SK-N-SH treated with all-trans-retinoic acid at 6 μM for 48 hours (cell line): ENCODE data around the gene CUBN.

Experiments used
- ATAC-seq: fragments of 200-7000 bp; cut with Tn5 transposase; 3 replicates; pipeline ENCODE4 v1.9.1; 2020; ENCODE audit warnings: mild to moderate bottlenecking, moderate library complexity
- BACH2 ChIP-seq: fragments of 250-450 bp; sonication (Bioruptor Pico); IDR thresholded peaks from 2 replicates; pipeline ENCODE4 v1.9.0; 2021; ENCODE audit warnings: mild to moderate bottlenecking, borderline replicate concordance
- CSDC2 ChIP-seq: fragments of 250-450 bp; sonication (Bioruptor Pico); IDR thresholded peaks from 2 replicates; pipeline ENCODE4 v1.5.0; 2020; ENCODE audit warnings: mild to moderate bottlenecking, moderate library complexity
- ESRRG ChIP-seq: fragments of 250-450 bp; sonication (Bioruptor Pico); IDR thresholded peaks from 2 replicates; pipeline ENCODE4 v1.6.1; 2021; ENCODE audit warnings: mild to moderate bottlenecking
- GLIS3 ChIP-seq: fragments of 250-450 bp; sonication (Bioruptor Pico); IDR thresholded peaks from 2 replicates; pipeline ENCODE4 v1.5.0; 2020; ENCODE audit warnings: mild to moderate bottlenecking, moderate library complexity
- ISL1 ChIP-seq: fragments of 250-450 bp; sonication (Bioruptor Pico); IDR thresholded peaks from 2 replicates; pipeline ENCODE4 v2.1.2; 2022; ENCODE audit warnings: mild to moderate bottlenecking, moderate library complexity
- OSR1 ChIP-seq: fragments of 250-450 bp; sonication (Bioruptor Pico); IDR thresholded peaks from 2 replicates; pipeline ENCODE4 v1.8.0; 2022; ENCODE audit warnings: moderate library complexity, mild to moderate bottlenecking, inconsistent platforms
- PPARA ChIP-seq: fragments of 250-450 bp; sonication (Bioruptor Pico); IDR thresholded peaks from 2 replicates; pipeline ENCODE4 v1.5.0; 2020; ENCODE audit warnings: mild to moderate bottlenecking, borderline replicate concordance
- RARB ChIP-seq: fragments of 250-450 bp; sonication (Bioruptor Pico); IDR thresholded peaks from 2 replicates; pipeline ENCODE4 v1.8.0; 2021; ENCODE audit warnings: mild to moderate bottlenecking, moderate library complexity
- SNAI2 ChIP-seq: fragments of 250-450 bp; sonication (Bioruptor Pico); IDR thresholded peaks from 2 replicates; pipeline ENCODE4 v1.5.0; 2020; ENCODE audit warnings: mild to moderate bottlenecking, moderate library complexity
- TCF4 ChIP-seq: fragments of 250-450 bp; sonication (Bioruptor Pico); IDR thresholded peaks from 2 replicates; pipeline ENCODE4 v1.8.0; 2021; ENCODE audit warnings: mild to moderate bottlenecking, moderate library complexity, borderline replicate concordance
- TOX ChIP-seq: fragments of 250-450 bp; sonication (Bioruptor Pico); IDR thresholded peaks from 2 replicates; pipeline ENCODE4 v1.8.0; 2021; ENCODE audit warnings: mild to moderate bottlenecking, moderate library complexity, borderline replicate concordance
- TSHZ2 ChIP-seq: fragments of 250-450 bp; sonication (Bioruptor Pico); IDR thresholded peaks from 2 replicates; pipeline ENCODE4 v1.5.0; 2020; ENCODE audit warnings: mild to moderate bottlenecking, moderate library complexity
- ZFP3 ChIP-seq: fragments of 250-450 bp; sonication (Bioruptor Pico); IDR thresholded peaks from 2 replicates; pipeline ENCODE4 v1.5.0; 2020; ENCODE audit warnings: mild to moderate bottlenecking, moderate library complexity
- ZFP30 ChIP-seq: fragments of 450-650 bp; formaldehyde crosslinking; IDR thresholded peaks from 2 replicates; pipeline ENCODE4 v1.5.0; 2022; ENCODE audit warnings: mild to moderate bottlenecking, moderate library complexity
- ZNF565 ChIP-seq: fragments of 450-650 bp; formaldehyde crosslinking; conservative IDR thresholded peaks from 2 replicates; pipeline ENCODE4 v1.5.0; 2020; ENCODE audit warnings: low read depth, mild to moderate bottlenecking, moderate library complexity
- ZNF8 ChIP-seq: fragments of 450-650 bp; formaldehyde crosslinking; IDR thresholded peaks from 2 replicates; pipeline ENCODE4 v1.5.0; 2020; ENCODE audit warnings: mild to moderate bottlenecking, moderate library complexity
- TF ChIP-seq, protein P1 (sequence below): fragments of 250-450 bp; sonication (Bioruptor Pico); IDR thresholded peaks from 2 replicates; pipeline ENCODE4 v1.8.0; 2020; ENCODE audit warnings: mild to moderate bottlenecking, moderate library complexity, borderline replicate concordance
- TF ChIP-seq, protein P2 (sequence below): fragments of 250-450 bp; sonication (Bioruptor Pico); IDR thresholded peaks from 2 replicates; pipeline ENCODE4 v1.8.0; 2021; ENCODE audit warnings: low read depth, mild to moderate bottlenecking, moderate library complexity, borderline replicate concordance
- TF ChIP-seq, protein P3 (sequence below): fragments of 250-450 bp; sonication (Bioruptor Pico); IDR thresholded peaks from 2 replicates; pipeline ENCODE4 v1.5.1; 2021; ENCODE audit warnings: mild to moderate bottlenecking, moderate library complexity

CUBN gene

DNA sequence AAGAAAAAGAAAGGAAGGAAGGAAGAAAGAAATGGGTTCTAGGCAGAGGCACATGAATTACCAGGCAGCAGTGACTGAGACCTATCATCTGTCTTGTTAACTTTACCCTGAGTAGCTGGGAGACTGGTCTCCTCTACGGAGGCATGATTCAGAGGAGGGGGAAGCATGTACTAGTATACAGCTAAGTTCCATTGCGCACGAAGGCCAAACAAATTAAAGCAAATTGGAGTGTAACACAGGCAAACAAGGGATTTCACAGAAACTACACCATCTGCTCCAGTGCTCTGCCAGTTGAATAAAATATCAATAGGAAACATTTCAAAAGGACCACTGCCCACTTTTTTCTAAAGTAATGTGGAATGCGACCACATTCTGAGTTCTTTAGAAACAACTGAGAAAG is 246.5 kb downstream of the CUBN start:
- TF ChIP-seq SNAI2 (CRISPR knock-in tag) (no peak), ZFP3 (CRISPR knock-in tag) (no peak), ZNF8 (CRISPR knock-in tag) (no peak), CSDC2 (CRISPR knock-in tag) (no peak), RARB (CRISPR knock-in tag) (no peak), BACH2 (CRISPR knock-in tag) (no peak), ZFP30 (CRISPR knock-in tag) (no peak), ESRRG (CRISPR knock-in tag) (no peak)
- TF ChIP-seq, protein P1, sequence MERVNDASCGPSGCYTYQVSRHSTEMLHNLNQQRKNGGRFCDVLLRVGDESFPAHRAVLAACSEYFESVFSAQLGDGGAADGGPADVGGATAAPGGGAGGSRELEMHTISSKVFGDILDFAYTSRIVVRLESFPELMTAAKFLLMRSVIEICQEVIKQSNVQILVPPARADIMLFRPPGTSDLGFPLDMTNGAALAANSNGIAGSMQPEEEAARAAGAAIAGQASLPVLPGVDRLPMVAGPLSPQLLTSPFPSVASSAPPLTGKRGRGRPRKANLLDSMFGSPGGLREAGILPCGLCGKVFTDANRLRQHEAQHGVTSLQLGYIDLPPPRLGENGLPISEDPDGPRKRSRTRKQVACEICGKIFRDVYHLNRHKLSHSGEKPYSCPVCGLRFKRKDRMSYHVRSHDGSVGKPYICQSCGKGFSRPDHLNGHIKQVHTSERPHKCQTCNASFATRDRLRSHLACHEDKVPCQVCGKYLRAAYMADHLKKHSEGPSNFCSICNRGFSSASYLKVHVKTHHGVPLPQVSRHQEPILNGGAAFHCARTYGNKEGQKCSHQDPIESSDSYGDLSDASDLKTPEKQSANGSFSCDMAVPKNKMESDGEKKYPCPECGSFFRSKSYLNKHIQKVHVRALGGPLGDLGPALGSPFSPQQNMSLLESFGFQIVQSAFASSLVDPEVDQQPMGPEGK (CRISPR knock-in tag): no peak
- TF ChIP-seq, protein P2, sequence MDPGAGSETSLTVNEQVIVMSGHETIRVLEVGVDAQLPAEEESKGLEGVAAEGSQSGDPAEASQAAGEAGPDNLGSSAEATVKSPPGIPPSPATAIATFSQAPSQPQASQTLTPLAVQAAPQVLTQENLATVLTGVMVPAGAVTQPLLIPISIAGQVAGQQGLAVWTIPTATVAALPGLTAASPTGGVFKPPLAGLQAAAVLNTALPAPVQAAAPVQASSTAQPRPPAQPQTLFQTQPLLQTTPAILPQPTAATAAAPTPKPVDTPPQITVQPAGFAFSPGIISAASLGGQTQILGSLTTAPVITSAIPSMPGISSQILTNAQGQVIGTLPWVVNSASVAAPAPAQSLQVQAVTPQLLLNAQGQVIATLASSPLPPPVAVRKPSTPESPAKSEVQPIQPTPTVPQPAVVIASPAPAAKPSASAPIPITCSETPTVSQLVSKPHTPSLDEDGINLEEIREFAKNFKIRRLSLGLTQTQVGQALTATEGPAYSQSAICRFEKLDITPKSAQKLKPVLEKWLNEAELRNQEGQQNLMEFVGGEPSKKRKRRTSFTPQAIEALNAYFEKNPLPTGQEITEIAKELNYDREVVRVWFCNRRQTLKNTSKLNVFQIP: no peak
- ATAC-seq: no peak

DNA sequence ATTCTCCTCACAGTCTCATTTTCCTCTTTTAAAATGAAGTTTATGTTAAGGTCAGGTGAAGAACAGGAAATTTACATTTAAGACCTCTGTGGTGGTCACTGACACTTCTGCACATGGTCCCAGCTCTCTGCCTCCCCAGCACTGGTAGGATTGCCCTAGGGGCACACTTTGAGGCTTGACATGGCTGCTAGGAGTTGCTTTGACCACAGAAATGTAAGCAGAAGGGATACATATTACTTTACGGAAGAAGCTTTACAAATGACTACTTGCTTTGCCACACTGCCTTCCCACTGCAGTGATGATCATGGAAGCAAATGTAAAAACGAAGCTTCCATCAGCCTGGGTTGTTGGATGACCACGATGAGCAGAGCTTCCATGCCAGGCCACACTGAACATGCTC is 259.3 kb downstream of the CUBN start:
- ATAC-seq: no peak
- TF ChIP-seq OSR1 (CRISPR knock-in tag): no peak
- no peak for TF ChIP-seq TOX (CRISPR knock-in tag)
- no peak for TF ChIP-seq GLIS3 (CRISPR knock-in tag)
- no peak for TF ChIP-seq PPARA
- TF ChIP-seq, protein P3, sequence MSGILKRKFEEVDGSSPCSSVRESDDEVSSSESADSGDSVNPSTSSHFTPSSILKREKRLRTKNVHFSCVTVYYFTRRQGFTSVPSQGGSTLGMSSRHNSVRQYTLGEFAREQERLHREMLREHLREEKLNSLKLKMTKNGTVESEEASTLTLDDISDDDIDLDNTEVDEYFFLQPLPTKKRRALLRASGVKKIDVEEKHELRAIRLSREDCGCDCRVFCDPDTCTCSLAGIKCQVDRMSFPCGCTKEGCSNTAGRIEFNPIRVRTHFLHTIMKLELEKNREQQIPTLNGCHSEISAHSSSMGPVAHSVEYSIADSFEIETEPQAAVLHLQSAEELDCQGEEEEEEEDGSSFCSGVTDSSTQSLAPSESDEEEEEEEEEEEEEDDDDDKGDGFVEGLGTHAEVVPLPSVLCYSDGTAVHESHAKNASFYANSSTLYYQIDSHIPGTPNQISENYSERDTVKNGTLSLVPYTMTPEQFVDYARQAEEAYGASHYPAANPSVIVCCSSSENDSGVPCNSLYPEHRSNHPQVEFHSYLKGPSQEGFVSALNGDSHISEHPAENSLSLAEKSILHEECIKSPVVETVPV (CRISPR knock-in tag): no peak
- no peak for TF ChIP-seq ZNF8 (CRISPR knock-in tag)
- TF ChIP-seq TSHZ2: no peak
- TF ChIP-seq CSDC2 (CRISPR knock-in tag): no peak

DNA sequence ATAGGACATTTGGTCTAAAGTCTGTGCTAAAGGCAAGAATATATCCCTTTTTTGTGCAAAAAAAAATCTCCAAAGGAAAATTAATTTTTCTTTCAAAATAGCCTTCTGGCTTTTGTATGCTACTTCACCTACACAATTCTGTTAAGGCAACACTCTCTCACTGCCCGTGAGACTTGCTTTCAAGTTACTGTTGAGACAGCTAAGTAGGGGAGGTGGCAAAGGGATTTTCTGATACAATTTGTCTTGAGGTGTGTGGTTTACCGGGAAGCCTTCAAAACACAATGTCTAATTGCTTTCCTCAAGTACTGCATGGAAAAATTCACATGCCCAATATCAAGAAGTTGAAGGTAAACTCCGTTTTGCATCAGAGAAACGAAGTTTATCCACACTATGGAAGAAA is 261.6 kb downstream of the CUBN start:
- TF ChIP-seq ESRRG (CRISPR knock-in tag) (no peak), SNAI2 (CRISPR knock-in tag) (no peak), TCF4 (CRISPR knock-in tag) (no peak), ZNF565 (CRISPR knock-in tag) (no peak)
- ATAC-seq: peak; percentile 48

DNA sequence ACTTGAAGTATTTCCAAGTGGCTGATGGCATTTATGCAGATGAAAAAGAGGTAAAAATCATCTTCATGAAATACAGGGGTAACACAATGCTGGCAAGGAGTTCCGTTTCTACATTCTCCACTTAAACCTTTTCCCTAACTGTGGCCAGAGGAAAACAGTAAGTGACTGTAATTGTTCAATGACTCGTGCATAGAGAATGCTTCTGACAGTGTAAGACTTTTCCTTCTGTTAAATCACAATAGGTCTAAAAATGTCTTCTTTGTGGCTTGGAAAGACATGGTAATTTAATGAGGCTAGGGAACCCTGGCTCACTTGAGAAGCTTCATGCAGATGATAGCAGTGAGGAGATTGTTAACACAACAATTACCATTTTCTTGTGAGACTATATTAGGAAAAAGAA is 262.1 kb downstream of the CUBN start:
- TF ChIP-seq ISL1 (CRISPR knock-in tag) (peak; percentile 84), TSHZ2 (no peak)
- TF ChIP-seq, all 23 proteins: peak for 1

More for the DNA sequence above, 262.1 kb downstream of the CUBN start:
- ATAC-seq: peak; percentile 91
